ENCODE data around the gene ZNF546. TPM values are rescaled to one million over a fixed set of nuclear protein-coding genes. Genes with fewer than 3 reads are reported as not detected.
"Not testable (repeated sequence)": the region's sequence is repeated elsewhere in the genome, so short reads cannot be mapped to it uniquely, and the experiment has no call there.

Gene ZNF546
- total and polyA plus RNA-seq, 12 donors: 4.0 to 15.0 (median 6.4) TPM

DNA sequence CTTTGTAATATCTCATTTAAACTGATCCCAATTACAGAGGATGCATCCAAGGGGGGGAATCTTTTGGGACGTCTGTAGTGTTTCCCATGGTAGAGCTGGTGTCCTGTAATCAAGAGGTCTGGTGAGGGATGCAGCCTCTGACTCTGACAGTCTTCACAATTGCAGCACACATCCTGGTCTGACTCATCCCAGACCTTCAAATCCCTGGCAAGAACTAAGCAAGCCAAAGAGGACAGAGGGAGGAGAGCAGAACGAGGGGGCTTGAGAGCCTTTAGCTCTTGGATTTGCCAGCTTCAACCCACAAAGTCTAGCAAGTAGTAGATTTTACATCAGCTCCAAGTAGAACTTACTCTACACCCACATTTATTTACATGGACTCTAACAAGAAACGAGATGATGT, 45.2 kb upstream of the ZNF546 start:
- Histone ChIP-seq H3K36me3 (replicated peaks in 1 of 2) (no peaks in the 10 kb centered on the region), H3K9me3 (replicated peaks in 1 of 3) (no peaks in the 10 kb centered on the region), H3K4me1 (replicated peaks in 1 of 2) (peaks cover 0 to 7% of the 10 kb centered on the region in 2 donors), H3K27ac (no peak overlapping the region), H3K4me3 (no peak overlapping the region), H3K27me3 (no peaks in the 10 kb centered on the region)
- peak in 5 of 7 donors; percentile 37 to 46 (median 44) for DNase-seq
- TF ChIP-seq, protein P1, sequence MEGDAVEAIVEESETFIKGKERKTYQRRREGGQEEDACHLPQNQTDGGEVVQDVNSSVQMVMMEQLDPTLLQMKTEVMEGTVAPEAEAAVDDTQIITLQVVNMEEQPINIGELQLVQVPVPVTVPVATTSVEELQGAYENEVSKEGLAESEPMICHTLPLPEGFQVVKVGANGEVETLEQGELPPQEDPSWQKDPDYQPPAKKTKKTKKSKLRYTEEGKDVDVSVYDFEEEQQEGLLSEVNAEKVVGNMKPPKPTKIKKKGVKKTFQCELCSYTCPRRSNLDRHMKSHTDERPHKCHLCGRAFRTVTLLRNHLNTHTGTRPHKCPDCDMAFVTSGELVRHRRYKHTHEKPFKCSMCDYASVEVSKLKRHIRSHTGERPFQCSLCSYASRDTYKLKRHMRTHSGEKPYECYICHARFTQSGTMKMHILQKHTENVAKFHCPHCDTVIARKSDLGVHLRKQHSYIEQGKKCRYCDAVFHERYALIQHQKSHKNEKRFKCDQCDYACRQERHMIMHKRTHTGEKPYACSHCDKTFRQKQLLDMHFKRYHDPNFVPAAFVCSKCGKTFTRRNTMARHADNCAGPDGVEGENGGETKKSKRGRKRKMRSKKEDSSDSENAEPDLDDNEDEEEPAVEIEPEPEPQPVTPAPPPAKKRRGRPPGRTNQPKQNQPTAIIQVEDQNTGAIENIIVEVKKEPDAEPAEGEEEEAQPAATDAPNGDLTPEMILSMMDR (IDR thresholded peaks at IDR 0.05): no peak
- no peak for TF ChIP-seq POLR2A (IDR thresholded peaks at IDR 0.05)
- intact Hi-C loops (cut with DNase I): no loop called here
- 28 to 44% (median 31%) methylated on average over 3 of the region's 3 CpGs for WGBS, 4 donors

DNA sequence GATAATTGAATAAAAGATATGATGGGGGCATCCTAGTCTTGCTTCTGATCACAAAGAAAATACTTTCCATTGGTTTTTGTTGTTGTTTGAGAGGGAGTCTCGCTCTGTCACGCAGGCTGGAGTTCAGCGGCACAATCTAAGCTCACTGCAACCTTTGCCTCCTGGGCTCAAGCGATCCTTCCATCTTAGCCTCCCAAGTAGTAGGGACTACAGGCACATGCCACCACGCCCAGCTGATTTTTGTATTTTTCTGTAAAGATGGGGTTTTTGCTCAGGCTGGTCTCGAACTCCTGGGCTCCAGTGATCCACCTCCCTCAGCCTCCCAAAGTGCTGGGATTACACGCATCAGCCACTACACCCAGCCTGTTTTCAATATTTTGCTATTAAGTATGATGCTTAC, 42.9 kb upstream of the ZNF546 start:
- 86 to 92% (median 90%) methylated on average over 7 of the region's 7 CpGs for WGBS, 4 donors
- H3K9me3 ChIP-seq (replicated peaks in 1 of 3): no peaks in the 10 kb centered on the region
- H3K27me3 ChIP-seq: no peaks in the 10 kb centered on the region
- no peak overlapping the region for H3K4me3 ChIP-seq
- TF ChIP-seq POLR2A (IDR thresholded peaks at IDR 0.05): no peak
- TF ChIP-seq, protein P1 (IDR thresholded peaks at IDR 0.05): no peak
- H3K4me1 ChIP-seq (replicated peaks in 1 of 2): peaks cover 0 to 7% of the 10 kb centered on the region in 2 donors
- peak in 1 of 7 donors; percentile 11 for DNase-seq
- no peaks in the 10 kb centered on the region for H3K36me3 ChIP-seq (replicated peaks in 1 of 2)
- H3K27ac ChIP-seq: no peak overlapping the region
- intact Hi-C loops (cut with DNase I): no loop called here

DNA sequence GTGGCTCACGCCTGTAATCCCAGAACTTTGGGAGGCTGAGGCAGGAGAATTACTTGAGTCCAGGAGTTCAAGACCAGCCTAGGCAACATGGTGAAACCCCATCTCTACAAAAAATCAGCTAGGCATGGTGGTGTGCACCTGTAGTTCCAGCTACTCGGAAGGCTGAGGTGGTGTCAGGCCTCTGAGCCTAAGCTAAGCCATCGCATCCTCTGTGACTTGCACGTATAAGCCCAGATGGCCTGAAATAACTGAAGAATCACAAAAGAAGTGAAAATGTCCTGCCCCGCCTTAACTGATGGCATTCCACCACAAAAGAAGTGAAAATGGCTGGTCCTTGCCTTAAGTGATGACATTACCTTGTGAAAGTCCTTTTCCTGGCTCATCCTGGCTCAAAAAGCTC, 39.0 kb upstream of the ZNF546 start:
- intact Hi-C loops (cut with DNase I); H3K4me1 ChIP-seq (replicated peaks in 1 of 2); H3K27ac ChIP-seq; H3K9me3 ChIP-seq (replicated peaks in 1 of 3); H3K4me3 ChIP-seq; H3K27me3 ChIP-seq; H3K36me3 ChIP-seq (replicated peaks in 1 of 2): not testable (repeated sequence)
- peak in 1 of 7 donors; percentile 7 for DNase-seq
- 91 to 98% (median 92%) methylated on average over 5 of the region's 5 CpGs for WGBS, 4 donors

DNA sequence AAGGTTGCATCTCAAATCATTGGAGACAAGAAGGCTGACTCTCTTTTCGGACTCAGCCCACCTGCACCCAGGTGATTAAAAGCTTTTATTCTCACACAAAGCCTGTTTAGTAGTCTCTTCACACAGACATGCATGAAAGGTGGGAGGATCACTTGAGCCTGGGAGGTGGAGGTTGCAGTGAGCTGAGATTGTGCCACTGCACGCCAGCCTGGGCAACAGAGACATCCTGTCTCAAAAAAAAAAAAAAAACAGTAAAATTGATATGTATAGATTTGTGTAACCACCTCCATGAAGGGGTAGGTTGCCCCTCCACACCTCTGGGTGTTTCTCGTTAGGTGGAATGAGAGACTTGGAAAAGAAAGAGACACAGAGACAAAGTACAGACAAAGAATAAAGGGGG, 37.9 kb upstream of the ZNF546 start:
- H3K4me3 ChIP-seq; H3K36me3 ChIP-seq (replicated peaks in 1 of 2); H3K27ac ChIP-seq; H3K9me3 ChIP-seq (replicated peaks in 1 of 3); H3K4me1 ChIP-seq (replicated peaks in 1 of 2); H3K27me3 ChIP-seq; intact Hi-C loops (cut with DNase I): not testable (repeated sequence)
- DNase-seq: peak in 1 of 7 donors; percentile 11
- 88 to 94% (median 91%) methylated on average over 3 of the region's 3 CpGs for WGBS, 4 donors

DNA sequence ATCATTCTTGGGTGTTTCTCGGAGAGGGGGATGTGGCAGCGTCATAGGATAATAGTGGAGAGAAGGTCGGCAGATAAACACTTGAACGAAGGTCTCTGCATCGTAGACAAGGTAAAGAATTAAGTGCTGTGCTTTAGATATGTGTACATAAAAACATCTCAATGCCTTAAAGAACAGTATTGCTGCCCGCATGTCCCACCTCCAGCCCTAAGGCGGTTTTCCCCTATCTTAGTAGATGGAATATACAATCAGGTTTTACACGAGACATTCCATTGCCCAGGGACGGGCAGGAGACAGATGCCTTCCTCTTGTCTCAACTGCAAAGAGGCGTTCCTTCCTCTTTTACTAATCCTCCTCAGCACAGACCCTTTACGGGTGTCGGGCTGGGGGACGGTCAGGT, 37.5 kb upstream of the ZNF546 start:
- H3K36me3 ChIP-seq (replicated peaks in 1 of 2); H3K9me3 ChIP-seq (replicated peaks in 1 of 3); H3K27me3 ChIP-seq; H3K27ac ChIP-seq; H3K4me3 ChIP-seq; H3K4me1 ChIP-seq (replicated peaks in 1 of 2); intact Hi-C loops (cut with DNase I): not testable (repeated sequence)
- DNase-seq: peak in 1 of 7 donors; percentile 7
- WGBS, 4 donors: 66 to 75% (median 72%) methylated on average over 9 to 13 of the region's 13 CpGs

DNA sequence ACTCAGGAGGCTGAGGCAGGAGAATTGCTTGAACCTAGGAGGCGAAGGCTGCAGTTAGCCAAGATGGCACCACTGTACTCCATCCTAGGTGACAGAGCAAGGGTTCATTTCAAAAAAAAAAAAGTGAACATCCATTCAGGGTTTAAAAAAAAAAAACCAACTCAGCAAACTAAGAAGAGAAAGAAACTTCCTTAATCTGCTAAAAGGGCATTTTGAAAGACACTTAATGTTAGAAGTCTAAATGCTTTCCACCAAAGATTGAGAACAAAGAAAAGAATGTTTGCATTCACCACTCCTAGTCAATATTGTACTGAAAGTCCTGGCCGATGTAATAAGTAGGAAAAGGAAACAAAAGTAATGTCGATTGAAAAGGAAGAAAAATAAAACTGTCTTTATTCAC, 33.0 kb upstream of the ZNF546 start:
- TF ChIP-seq POLR2A (IDR thresholded peaks at IDR 0.05): no peak
- TF ChIP-seq, protein P1 (IDR thresholded peaks at IDR 0.05): no peak
- Histone ChIP-seq H3K4me3 (no peak overlapping the region), H3K4me1 (replicated peaks in 1 of 2) (no peaks in the 10 kb centered on the region), H3K9me3 (replicated peaks in 1 of 3) (no peaks in the 10 kb centered on the region), H3K27me3 (no peaks in the 10 kb centered on the region), H3K36me3 (replicated peaks in 1 of 2) (no peaks in the 10 kb centered on the region), H3K27ac (no peak overlapping the region)
- WGBS, 4 donors: 77 to 83% (median 80%) methylated on average over 3 of the region's 3 CpGs
- intact Hi-C loops (cut with DNase I): no loop called here
- DNase-seq: no peak

Data from adrenal gland (tissue), 12 donors.